Measurements from ENCODE around the gene RCN1.

DNA sequence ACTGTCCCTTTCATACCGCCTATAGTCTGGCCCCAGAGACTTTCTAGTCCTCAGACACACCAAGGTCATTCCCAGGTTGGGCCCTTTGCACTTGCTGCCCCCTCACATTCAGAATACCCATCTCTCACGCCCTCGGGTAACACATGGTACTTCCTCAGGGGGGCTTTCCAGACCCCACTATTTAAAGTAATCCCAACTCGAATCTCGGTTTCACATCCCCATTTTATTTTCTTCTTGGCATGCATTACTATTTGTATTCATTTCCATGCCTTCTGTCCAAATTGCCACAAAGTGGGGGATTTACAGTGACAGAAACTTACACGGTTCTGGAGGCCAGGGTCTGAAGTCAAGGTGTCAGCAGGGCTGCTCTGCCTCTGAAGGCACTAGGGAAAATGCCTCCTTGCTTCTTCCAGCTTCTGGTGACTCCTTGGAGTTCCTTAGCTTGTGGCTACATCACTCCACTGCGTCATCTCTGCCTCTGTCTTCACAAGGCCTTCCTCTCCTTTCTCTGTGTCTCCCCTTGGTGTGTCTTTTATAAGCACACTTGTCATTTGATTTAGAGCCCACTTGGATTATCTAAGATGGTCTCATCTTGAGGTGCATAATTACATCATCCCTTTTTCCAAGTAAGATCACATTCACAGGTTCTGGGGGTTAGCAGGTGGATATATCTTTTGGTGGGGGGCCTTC, 15.1 kb downstream of the RCN1 start:
- TF ChIP-seq, protein P1, sequence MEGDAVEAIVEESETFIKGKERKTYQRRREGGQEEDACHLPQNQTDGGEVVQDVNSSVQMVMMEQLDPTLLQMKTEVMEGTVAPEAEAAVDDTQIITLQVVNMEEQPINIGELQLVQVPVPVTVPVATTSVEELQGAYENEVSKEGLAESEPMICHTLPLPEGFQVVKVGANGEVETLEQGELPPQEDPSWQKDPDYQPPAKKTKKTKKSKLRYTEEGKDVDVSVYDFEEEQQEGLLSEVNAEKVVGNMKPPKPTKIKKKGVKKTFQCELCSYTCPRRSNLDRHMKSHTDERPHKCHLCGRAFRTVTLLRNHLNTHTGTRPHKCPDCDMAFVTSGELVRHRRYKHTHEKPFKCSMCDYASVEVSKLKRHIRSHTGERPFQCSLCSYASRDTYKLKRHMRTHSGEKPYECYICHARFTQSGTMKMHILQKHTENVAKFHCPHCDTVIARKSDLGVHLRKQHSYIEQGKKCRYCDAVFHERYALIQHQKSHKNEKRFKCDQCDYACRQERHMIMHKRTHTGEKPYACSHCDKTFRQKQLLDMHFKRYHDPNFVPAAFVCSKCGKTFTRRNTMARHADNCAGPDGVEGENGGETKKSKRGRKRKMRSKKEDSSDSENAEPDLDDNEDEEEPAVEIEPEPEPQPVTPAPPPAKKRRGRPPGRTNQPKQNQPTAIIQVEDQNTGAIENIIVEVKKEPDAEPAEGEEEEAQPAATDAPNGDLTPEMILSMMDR (IDR thresholded peaks at IDR 0.05) = no peak
- TF ChIP-seq POLR2A (IDR thresholded peaks at IDR 0.05) = no peak
